ENCODE data around the gene PAPLN.

DNA sequence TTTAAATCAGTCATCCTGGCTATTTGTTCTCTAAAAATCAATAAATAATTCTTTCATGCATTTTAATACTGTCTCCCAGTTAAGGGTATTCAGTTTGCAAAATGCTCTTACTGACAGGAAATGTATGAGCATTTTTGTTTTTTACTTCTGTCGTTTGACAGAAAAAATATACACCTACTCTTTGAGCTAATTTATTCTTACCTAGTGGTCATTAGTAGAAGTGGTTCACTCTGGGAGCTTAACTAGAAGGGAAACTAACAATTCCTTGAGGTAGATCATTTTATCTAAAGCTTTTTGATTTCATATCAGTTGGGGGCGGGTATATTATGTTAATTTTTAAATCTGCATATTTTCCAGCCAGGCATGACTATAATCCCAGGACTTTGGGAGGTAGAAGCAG, 33.8 kb upstream of the PAPLN start:
- TF ChIP-seq CTCF (IDR thresholded peaks at IDR 0.05) (no peak), POLR2A (IDR thresholded peaks at IDR 0.05) (no peak)

All from testis (tissue), 2 donors.